Effector memory CD4-positive, alpha-beta T cell (primary cell): Measurements from ENCODE around the gene WDR83.
"Not testable (repeated sequence)": the region's sequence is repeated elsewhere in the genome, so short reads cannot be mapped to it uniquely, and the experiment has no call there.

ENCODE experiments used
- DNase-seq, 3 donors: peaks; one replicate each; pipeline ENCODE4 v3.0.0-alpha.2; 2020
- H3K27ac ChIP-seq: 2 replicates; pipeline ENCODE4 v1.7.0; 2013; ENCODE audit warnings: mild to moderate bottlenecking, low read length, moderate library complexity; ENCODE audit not compliant: insufficient read depth, poor library complexity, severe bottlenecking
- H3K27me3 ChIP-seq: replicated peaks from 2 replicates; pipeline ENCODE4 v1.7.0; 2013; ENCODE audit warnings: mild to moderate bottlenecking, low read length; ENCODE audit not compliant: insufficient read depth, control insufficient read depth, poor library complexity, severe bottlenecking
- H3K36me3 ChIP-seq: 2 replicates; pipeline ENCODE4 v1.7.0; 2013; ENCODE audit warnings: mild to moderate bottlenecking, low read length, moderate library complexity; ENCODE audit not compliant: control insufficient read depth, insufficient read depth
- H3K4me1 ChIP-seq: 2 replicates; pipeline ENCODE4 v1.7.0; 2013; ENCODE audit warnings: low read length, mild to moderate bottlenecking; ENCODE audit not compliant: control insufficient read depth, insufficient read depth, poor library complexity, severe bottlenecking
- H3K4me3 ChIP-seq: 2 replicates; pipeline ENCODE4 v1.7.0; 2013; ENCODE audit warnings: low read length, low read depth, mild to moderate bottlenecking; ENCODE audit not compliant: insufficient read depth, poor library complexity, severe bottlenecking
- H3K9me3 ChIP-seq: 2 replicates; pipeline ENCODE4 v1.7.0; 2013; ENCODE audit warnings: mild to moderate bottlenecking, low read length, moderate library complexity; ENCODE audit not compliant: control insufficient read depth
- total RNA-seq, 3 donors: gene quantifications; one replicate each; lab custom pipeline; 2026; lab: John Stamatoyannopoulos, UW

Gene WDR83, protein sequence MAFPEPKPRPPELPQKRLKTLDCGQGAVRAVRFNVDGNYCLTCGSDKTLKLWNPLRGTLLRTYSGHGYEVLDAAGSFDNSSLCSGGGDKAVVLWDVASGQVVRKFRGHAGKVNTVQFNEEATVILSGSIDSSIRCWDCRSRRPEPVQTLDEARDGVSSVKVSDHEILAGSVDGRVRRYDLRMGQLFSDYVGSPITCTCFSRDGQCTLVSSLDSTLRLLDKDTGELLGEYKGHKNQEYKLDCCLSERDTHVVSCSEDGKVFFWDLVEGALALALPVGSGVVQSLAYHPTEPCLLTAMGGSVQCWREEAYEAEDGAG
- 7.1 to 8.4 (median 7.9) reads per million in 3 donors for total RNA-seq

DNA sequence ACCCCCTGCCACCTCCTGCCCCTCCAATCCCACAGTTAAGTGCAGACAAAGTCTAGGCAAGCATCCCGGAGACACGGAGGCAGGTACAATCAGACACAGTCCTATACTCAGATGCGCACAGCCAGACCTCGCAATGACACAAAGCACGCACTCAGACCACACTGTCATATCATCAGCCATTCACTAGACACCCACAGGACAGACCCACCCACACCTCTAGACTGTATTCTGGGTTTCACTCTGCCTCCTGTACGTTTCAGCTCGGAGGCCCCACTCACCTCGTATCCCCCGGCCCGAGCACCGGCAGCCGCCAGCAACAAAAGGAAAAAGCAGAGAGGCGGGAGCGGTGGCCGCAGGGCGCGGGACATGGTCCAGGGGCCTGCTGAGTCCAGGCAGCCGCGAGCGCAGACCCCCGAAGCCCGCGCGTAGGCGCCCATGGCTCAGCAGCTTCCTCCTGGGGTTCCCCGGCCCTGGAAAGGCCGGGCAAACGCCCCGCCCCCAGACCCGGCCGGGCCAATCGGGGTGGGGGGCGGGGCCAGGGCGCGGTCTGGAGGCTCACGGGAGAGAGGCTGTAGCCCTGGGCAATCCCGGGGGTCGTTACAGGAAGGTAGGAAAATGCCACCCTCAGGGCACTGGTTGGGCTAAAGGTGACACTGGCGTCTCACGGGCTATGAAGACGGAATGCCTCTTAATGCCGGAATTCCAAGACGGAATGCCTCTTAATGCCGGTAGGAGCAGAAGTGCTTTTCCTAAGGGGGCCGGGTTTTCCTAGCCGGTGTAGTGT is at the start of gene WDR83, which contains the start of gene MAN2B1:
Gene WDR83, plus strand, starts transcription at position 543 of the 784 bp plus-strand sequence. CDS start 2,984 bp downstream, outside the sequence.
Gene MAN2B1, minus strand, starts transcription at position 478 of the 784 bp plus-strand sequence. Its CDS starts 41 bp downstream, at position 437.
- H3K4me1 ChIP-seq: peaks cover 32% of the 10 kb centered on the region
- peak within 1 kb of the TSS; percentile 66 for H3K4me3 ChIP-seq
- peaks cover 28% of the 10 kb centered on the region for H3K36me3 ChIP-seq
- no peaks in the 10 kb centered on the region for H3K27me3 ChIP-seq
- H3K27ac ChIP-seq: peak within 1 kb of the TSS; percentile 95
- no peaks in the 10 kb centered on the region for H3K9me3 ChIP-seq
- peak; percentile 70 to 73 (median 71) for DNase-seq

DNA sequence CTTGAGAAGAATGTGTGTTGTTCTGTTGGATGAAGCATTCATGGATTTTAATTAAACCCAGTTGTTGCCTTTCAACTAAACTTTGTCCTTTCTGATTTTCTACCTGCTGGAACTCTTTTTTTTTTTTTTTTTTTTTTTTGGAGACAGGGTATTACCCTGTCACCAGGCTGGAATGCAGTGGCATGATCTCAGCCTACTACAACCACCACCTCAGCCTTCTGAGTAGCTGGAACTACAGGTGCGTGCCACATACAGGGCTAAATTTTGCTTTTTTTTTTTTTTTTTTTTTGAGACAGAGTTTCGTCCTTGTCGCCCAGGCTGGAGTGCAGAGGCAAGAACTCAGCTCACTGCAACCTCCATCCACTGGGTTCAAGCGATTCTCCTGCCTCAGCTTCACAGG is 49.0 kb upstream of the WDR83 start:
- Histone ChIP-seq H3K4me1 (peaks cover 17% of the 10 kb centered on the region), H3K4me3 (no peak overlapping the region), H3K36me3 (no peaks in the 10 kb centered on the region), H3K9me3 (no peaks in the 10 kb centered on the region), H3K27ac (no peak overlapping the region), H3K27me3 (no peaks in the 10 kb centered on the region)
- no peak for DNase-seq

DNA sequence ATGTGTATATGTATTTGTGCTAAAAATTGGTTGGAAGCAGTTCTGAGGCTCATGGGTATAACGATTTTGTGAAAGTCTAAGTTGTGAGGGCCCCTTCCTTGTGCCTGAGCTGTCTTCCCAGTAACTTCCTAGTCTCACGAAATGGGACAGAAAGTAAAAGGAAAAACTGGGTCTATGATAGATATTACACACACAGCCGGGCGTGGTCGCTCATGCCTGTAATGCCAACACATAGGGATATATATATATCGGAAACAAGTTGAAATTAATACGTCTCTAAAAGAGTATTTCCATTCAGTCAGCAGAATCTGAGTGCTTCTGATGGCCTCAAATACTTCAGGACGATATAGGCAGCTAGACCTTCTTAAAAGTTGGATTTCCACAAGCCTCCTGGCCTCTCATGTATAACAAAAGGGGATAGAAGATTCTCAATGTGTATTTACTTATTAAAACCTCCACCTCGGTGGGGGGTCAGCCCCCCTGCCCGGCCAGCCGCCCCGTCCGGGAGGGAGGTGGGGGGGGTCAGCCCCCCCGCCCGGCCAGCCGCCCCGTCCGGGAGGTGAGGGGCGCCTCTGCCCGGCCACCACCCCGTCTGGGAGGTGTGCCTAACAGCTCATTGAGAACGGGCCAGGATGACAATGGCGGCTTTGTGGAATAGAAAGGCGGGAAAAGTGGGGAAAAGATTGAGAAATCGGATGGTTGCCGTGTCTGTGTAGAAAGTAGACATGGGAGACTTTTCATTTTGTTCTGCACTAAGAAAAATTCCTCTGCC is 45.2 kb upstream of the WDR83 start:
- not testable (repeated sequence) for H3K4me3 ChIP-seq, H3K27me3 ChIP-seq, H3K9me3 ChIP-seq, H3K27ac ChIP-seq, H3K4me1 ChIP-seq, DNase-seq
- peaks cover 17% of the 10 kb centered on the region for H3K36me3 ChIP-seq

DNA sequence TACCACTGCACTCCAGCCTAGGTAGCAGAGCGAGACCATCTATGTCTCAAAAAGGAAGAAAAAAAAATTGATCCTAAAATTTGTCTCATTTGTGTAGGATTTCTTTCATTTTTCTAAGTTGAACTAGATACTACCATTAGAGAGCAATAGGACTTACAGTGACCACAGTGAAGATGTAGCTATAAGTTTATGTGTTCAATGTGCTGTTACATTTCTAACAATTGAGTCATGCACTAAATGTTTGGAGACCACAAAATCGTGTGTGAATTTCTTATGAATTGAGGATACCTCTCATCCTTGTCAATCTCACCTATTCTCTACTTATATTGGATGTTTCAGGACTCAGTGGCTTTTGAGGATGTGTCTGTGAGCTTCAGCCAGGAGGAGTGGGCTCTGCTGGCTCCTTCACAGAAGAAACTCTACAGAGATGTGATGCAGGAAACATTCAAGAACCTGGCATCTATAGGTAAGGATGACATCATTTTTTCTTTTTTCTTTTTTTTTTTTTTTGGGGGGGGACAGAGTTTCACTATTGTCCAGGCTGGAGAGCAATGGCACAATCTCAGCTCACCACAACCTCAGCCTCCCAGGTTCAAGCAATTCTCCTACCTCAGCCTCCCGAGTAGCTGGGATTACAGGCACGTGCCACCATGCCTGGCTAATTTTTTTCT is 43.1 kb upstream of the WDR83 start:
- Histone ChIP-seq H3K36me3 (peaks cover 37% of the 10 kb centered on the region), H3K4me1 (no peaks in the 10 kb centered on the region), H3K27me3 (no peaks in the 10 kb centered on the region), H3K4me3 (no peak overlapping the region), H3K27ac (no peak overlapping the region), H3K9me3 (peaks cover 4% of the 10 kb centered on the region)
- DNase-seq: no peak

DNA sequence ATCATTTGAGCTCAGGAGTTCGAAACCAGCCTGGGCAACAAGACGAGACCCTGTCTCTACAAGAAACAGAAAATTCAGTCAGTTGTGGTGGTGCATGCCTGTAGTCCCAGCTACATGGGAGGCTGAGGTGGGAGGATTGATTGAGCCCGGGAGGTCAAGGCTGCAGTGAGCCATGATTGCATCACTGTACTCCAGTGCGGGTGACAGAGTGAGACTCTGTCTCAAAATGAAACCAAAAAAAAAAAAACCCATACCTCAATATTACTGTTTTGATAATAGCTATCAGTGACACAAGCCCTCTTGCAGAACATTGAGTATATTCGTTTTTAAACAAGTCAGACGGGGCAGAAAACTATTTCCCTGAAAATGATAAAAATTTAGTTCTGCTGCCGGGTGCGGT is 39.6 kb upstream of the WDR83 start:
- Histone ChIP-seq H3K9me3 (peaks cover 4% of the 10 kb centered on the region), H3K4me3 (no peak overlapping the region)

DNA sequence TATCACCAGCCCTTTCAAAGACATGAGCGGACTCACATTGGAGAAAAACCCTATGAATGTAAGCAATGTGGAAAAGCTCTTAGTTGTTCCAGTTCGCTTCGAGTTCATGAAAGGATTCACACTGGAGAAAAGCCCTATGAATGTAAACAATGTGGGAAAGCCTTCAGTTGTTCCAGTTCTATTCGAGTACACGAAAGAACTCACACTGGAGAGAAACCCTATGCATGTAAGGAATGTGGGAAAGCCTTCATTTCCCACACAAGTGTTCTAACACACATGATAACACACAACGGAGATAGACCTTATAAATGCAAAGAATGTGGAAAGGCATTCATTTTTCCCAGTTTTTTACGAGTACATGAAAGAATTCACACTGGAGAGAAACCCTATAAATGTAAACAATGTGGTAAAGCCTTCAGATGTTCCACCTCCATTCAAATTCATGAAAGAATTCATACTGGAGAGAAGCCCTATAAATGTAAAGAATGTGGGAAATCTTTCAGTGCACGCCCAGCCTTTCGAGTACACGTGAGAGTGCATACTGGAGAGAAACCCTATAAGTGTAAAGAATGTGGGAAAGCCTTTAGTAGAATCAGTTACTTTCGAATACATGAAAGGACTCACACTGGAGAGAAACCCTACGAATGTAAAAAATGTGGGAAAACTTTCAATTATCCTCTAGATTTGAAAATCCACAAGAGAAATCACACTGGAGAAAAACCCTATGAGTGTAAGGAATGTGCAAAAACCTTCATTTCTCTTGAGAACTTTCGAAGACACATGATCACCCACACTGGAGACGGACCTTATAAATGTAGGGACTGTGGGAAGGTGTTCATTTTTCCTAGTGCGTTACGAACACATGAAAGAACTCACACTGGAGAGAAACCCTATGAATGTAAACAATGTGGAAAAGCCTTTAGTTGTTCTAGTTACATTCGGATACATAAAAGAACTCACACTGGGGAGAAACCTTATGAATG is 38.3 kb upstream of the WDR83 start:
- Histone ChIP-seq H3K36me3 (peaks cover 50% of the 10 kb centered on the region), H3K27ac (no peak overlapping the region), H3K9me3 (peaks cover 4% of the 10 kb centered on the region), H3K4me1 (no peaks in the 10 kb centered on the region), H3K27me3 (no peaks in the 10 kb centered on the region), H3K4me3 (no peak overlapping the region)
- DNase-seq: no peak

More for the DNA sequence above, 39.6 kb upstream of the WDR83 start:
- no peaks in the 10 kb centered on the region for H3K4me1 ChIP-seq
- H3K27me3 ChIP-seq: no peaks in the 10 kb centered on the region
- DNase-seq: no peak
- peaks cover 50% of the 10 kb centered on the region for H3K36me3 ChIP-seq
- no peak overlapping the region for H3K27ac ChIP-seq

DNA sequence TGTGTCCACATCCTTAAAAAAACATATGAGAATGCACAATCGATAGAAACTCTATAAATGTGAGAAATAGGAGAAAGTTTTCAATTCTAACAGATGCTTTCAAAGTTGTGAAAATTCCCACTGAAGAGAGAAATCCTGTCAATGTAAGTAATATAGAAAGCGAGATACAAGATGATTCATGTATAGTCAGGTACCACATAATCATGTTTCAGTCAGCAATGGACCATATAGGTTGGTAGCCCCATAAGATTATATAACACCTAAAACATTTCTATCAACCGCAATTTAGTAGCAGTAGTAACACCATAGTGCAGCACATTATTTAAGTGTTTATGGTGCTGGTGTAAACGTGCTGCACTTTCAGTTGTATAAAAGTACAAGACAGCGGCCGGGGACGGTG is 37.4 kb upstream of the WDR83 start:
- H3K9me3 ChIP-seq: peaks cover 4% of the 10 kb centered on the region
- H3K4me3 ChIP-seq: no peak overlapping the region
- no peaks in the 10 kb centered on the region for H3K27me3 ChIP-seq
- DNase-seq: no peak
- H3K4me1 ChIP-seq: no peaks in the 10 kb centered on the region
- no peak overlapping the region for H3K27ac ChIP-seq
- H3K36me3 ChIP-seq: peaks cover 46% of the 10 kb centered on the region

DNA sequence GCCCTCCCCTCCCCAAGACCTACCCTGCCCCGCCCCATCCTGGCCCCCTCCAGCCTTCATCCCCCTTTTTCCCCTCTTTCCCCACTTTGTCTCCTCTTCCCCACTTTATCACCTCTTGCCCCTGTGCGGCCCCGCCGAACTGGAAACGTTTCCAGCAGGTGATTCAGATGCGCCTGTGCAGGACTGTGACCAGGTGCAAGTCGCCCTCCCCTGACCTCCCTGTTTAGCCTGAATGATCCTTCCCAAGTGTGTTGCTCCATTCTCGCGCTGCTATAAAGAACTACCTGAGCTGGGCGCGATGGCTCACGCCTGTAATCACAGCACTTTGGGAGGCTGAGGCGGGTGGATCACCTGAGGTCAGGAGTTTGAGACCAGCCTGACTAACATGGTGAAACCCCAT is 30.0 kb upstream of the WDR83 start:
- Histone ChIP-seq H3K27me3 (no peaks in the 10 kb centered on the region), H3K4me3 (no peak overlapping the region), H3K36me3 (no peaks in the 10 kb centered on the region), H3K4me1 (peaks cover 5% of the 10 kb centered on the region), H3K27ac (no peak overlapping the region), H3K9me3 (no peaks in the 10 kb centered on the region)
- DNase-seq: no peak
